Fibroblast of lung (primary cell): ENCODE data around the gene ARHGEF6. TPM values are rescaled to one million over a fixed set of nuclear protein-coding genes. Genes with fewer than 3 reads are reported as not detected.

Experiments
- DNase-seq, 2 donors: peaks; one replicate each; pipeline versions ENCODE4 v3.0.0 to v3.0.0-alpha.2; 2010; ENCODE audit warnings: low read depth in 2 of 2
- H2AFZ ChIP-seq: 2 replicates; pipeline ENCODE4 v1.5.1; 2012; ENCODE audit warnings: low read length, control low read depth, inconsistent platforms
- H3K27ac ChIP-seq: 2 replicates; pipeline ENCODE4 v1.5.1; 2011; ENCODE audit warnings: low read length, control low read depth; ENCODE audit not compliant: insufficient read depth
- H3K27me3 ChIP-seq: 2 replicates; pipeline ENCODE4 v1.5.1; 2011; ENCODE audit warnings: mild to moderate bottlenecking, low read length; ENCODE audit not compliant: control insufficient read depth, insufficient read depth
- H3K36me3 ChIP-seq: 2 replicates; pipeline ENCODE4 v1.5.1; 2011; ENCODE audit warnings: low read length; ENCODE audit not compliant: control insufficient read depth, insufficient read depth
- H3K4me1 ChIP-seq: 2 replicates; pipeline ENCODE4 v1.5.1; 2011; ENCODE audit warnings: low read length; ENCODE audit not compliant: control insufficient read depth, insufficient read depth; ENCODE audit errors: extremely low read depth
- H3K4me2 ChIP-seq: 2 replicates; pipeline ENCODE4 v1.5.1; 2011; ENCODE audit warnings: low read length, control low read depth; ENCODE audit not compliant: insufficient read depth; ENCODE audit errors: extremely low read depth
- H3K4me3 ChIP-seq, 4 experiments: fragments of 200-600 bp in 1 of 4; sonication (generic) in 1 of 4; replicated peaks in 1 of 4; 2 replicates each; pipeline ENCODE4 v1.5.1; 2011 to 2016; ENCODE audit warnings: low read length in 4 of 4, low read depth in 3 of 4, mild to moderate bottlenecking in 3 of 4, control low read depth in 2 of 4, inconsistent platforms in 1 of 4, mixed read lengths in 1 of 4; ENCODE audit not compliant: insufficient read depth in 1 of 4; ENCODE audit errors: control extremely low read depth in 1 of 4
- H3K79me2 ChIP-seq: 2 replicates; pipeline ENCODE4 v1.5.1; 2012; ENCODE audit warnings: mild to moderate bottlenecking, low read length, inconsistent platforms; ENCODE audit not compliant: control insufficient read depth, insufficient read depth
- H3K9ac ChIP-seq: 2 replicates; pipeline ENCODE4 v1.5.1; 2011; ENCODE audit warnings: mild to moderate bottlenecking, low read length, control low read depth; ENCODE audit not compliant: insufficient read depth
- H3K9me3 ChIP-seq: 2 replicates; pipeline ENCODE4 v1.5.1; 2012; ENCODE audit warnings: low read depth, low read length; ENCODE audit not compliant: control insufficient read depth, insufficient read depth
- H4K20me1 ChIP-seq: 2 replicates; pipeline ENCODE4 v1.5.1; 2011; ENCODE audit warnings: low read length; ENCODE audit not compliant: control insufficient read depth, insufficient read depth; ENCODE audit errors: extremely low read depth
- EZH2 ChIP-seq: IDR thresholded peaks from 2 replicates; pipeline ENCODE4 v1.5.1; 2012; ENCODE audit warnings: low read length, control low read depth, mild to moderate bottlenecking; ENCODE audit errors: missing control alignments
- polyA plus RNA-seq, 2 donors: library from polyadenylated mRNA; depleted of rRNA in 1 of 2; stranded (reverse) in 1 of 2; unstranded in 1 of 2; fragments of >200 nt; gene quantifications; 2 replicates each; pipeline ENCODE4 v1.2.1, GENCODE V29; 2011 to 2012; ENCODE audit warnings: missing spikeins in 1 of 2
- total RNA-seq: library from RNA; depleted of rRNA; stranded (reverse); fragments of >200 nt; gene quantifications from 2 replicates; pipeline ENCODE4 v1.2.1, GENCODE V29; 2014
- TF ChIP-seq, protein P1 (sequence below), 2 donors: IDR thresholded peaks in 1 of 2; conservative IDR thresholded peaks in 1 of 2; 1 replicate in 1 of 2; 2 replicates in 1 of 2; pipeline ENCODE4 v1.5.1; 2011 to 2012; ENCODE audit warnings: low read length in 2 of 2, control low read depth in 1 of 2, inconsistent platforms in 1 of 2, low read depth in 1 of 2, mild to moderate bottlenecking in 1 of 2

The ARHGEF6 gene
- total and polyA plus RNA-seq, 2 donors (not counting 1 experiment from before 2014, with no cell fraction given): 30.1 to 32.5 TPM

DNA sequence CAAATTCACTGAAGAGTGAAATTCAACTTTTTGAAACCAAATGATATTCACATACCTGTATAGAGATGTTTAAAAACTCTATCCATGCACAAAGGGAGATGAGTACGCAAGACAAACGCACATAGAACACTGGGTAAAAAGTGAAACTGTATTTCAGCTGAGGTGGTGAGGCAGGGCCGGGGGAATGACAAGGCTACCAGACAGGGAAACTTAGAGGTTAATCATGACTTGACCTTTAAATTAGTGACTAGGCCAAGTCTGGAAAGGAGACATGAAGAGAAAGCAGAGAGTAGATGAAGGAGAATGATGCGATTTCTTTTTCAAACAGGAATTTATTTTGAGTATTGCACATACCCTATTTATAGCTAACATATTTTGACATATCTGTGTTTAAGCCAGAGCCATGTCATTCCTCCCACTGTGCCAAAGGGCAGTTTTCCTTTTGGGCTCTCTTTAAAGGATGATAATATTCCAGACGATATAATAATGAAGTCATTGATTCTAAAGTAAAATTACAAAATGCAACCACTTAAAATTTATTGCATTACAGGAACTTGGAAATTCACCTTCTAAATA lies 49.4 kb downstream of the ARHGEF6 start:
- H3K4me2 ChIP-seq: no peak overlapping the region
- H3K79me2 ChIP-seq: no peaks in the 10 kb centered on the region
- TF ChIP-seq, protein P1, sequence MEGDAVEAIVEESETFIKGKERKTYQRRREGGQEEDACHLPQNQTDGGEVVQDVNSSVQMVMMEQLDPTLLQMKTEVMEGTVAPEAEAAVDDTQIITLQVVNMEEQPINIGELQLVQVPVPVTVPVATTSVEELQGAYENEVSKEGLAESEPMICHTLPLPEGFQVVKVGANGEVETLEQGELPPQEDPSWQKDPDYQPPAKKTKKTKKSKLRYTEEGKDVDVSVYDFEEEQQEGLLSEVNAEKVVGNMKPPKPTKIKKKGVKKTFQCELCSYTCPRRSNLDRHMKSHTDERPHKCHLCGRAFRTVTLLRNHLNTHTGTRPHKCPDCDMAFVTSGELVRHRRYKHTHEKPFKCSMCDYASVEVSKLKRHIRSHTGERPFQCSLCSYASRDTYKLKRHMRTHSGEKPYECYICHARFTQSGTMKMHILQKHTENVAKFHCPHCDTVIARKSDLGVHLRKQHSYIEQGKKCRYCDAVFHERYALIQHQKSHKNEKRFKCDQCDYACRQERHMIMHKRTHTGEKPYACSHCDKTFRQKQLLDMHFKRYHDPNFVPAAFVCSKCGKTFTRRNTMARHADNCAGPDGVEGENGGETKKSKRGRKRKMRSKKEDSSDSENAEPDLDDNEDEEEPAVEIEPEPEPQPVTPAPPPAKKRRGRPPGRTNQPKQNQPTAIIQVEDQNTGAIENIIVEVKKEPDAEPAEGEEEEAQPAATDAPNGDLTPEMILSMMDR (conservative IDR thresholded peaks at IDR 0.05 in 1 of 2, IDR thresholded peaks at IDR 0.05 in 1 of 2; ENCODE audit: low read depth in 1 of 2, low read length in 2 of 2): no peak
- no peak for TF ChIP-seq EZH2

GRCh38 chrX:136728393-136728792 lies 52.3 kb downstream of the ARHGEF6 start:
- H3K27me3 ChIP-seq: no peaks in the 10 kb centered on the region
- H3K4me3 ChIP-seq: no peak overlapping the region
- H3K36me3 ChIP-seq: no peaks in the 10 kb centered on the region
- H3K4me2 ChIP-seq: no peak overlapping the region
- H3K79me2 ChIP-seq: no peaks in the 10 kb centered on the region
- H3K27ac ChIP-seq: no peak overlapping the region
- no peak for DNase-seq
- H2AFZ ChIP-seq: no peak overlapping the region
- no peaks in the 10 kb centered on the region for H3K4me1 ChIP-seq
- H4K20me1 ChIP-seq: no peaks in the 10 kb centered on the region
- no peaks in the 10 kb centered on the region for H3K9me3 ChIP-seq
- TF ChIP-seq, protein P1 (conservative IDR thresholded peaks at IDR 0.05 in 1 of 2, IDR thresholded peaks at IDR 0.05 in 1 of 2; ENCODE audit: low read depth in 1 of 2, low read length in 2 of 2): no peak
- TF ChIP-seq EZH2: no peak
- H3K9ac ChIP-seq: no peak overlapping the region

More for the DNA sequence above, 49.4 kb downstream of the ARHGEF6 start:
- H3K27me3 ChIP-seq: no peaks in the 10 kb centered on the region
- no peaks in the 10 kb centered on the region for H3K4me1 ChIP-seq
- no peak overlapping the region for H3K27ac ChIP-seq
- H3K36me3 ChIP-seq: no peaks in the 10 kb centered on the region
- H3K9ac ChIP-seq: no peak overlapping the region
- H4K20me1 ChIP-seq: no peaks in the 10 kb centered on the region
- no peaks in the 10 kb centered on the region for H3K9me3 ChIP-seq
- no peak for DNase-seq
- no peak overlapping the region for H2AFZ ChIP-seq
- H3K4me3 ChIP-seq: no peak overlapping the region

GRCh38 chrX:136725441-136726104 lies 55.2 kb downstream of the ARHGEF6 start:
- no peak overlapping the region for H2AFZ ChIP-seq
- DNase-seq: peak; percentile 68 to 82
- no peaks in the 10 kb centered on the region for H3K36me3 ChIP-seq
- no peak overlapping the region for H3K4me3 ChIP-seq
- H3K27me3 ChIP-seq: no peaks in the 10 kb centered on the region
- no peaks in the 10 kb centered on the region for H4K20me1 ChIP-seq
- no peaks in the 10 kb centered on the region for H3K9me3 ChIP-seq
- no peaks in the 10 kb centered on the region for H3K79me2 ChIP-seq
- H3K9ac ChIP-seq: no peak overlapping the region
- no peak overlapping the region for H3K27ac ChIP-seq
- H3K4me2 ChIP-seq: no peak overlapping the region
- TF ChIP-seq, protein P1 (conservative IDR thresholded peaks at IDR 0.05 in 1 of 2, IDR thresholded peaks at IDR 0.05 in 1 of 2; ENCODE audit: low read depth in 1 of 2, low read length in 2 of 2): no peak
- TF ChIP-seq EZH2: no peak
- no peaks in the 10 kb centered on the region for H3K4me1 ChIP-seq
